HG02870 (cell line): ENCODE measurements around the gene HOXB8.

Source experiments
- ATAC-seq: cut with Tn5 transposase; IDR thresholded peaks from one replicate; pipeline ENCODE4 v1.9.1; 2021; ENCODE audit warnings: mild to moderate bottlenecking, moderate library complexity; ENCODE audit not compliant: unreplicated experiment

The HOXB8 gene

GRCh38 chr17:48586355-48587258 is 28.5 kb downstream of the HOXB8 start:
- ATAC-seq = no peak

DNA sequence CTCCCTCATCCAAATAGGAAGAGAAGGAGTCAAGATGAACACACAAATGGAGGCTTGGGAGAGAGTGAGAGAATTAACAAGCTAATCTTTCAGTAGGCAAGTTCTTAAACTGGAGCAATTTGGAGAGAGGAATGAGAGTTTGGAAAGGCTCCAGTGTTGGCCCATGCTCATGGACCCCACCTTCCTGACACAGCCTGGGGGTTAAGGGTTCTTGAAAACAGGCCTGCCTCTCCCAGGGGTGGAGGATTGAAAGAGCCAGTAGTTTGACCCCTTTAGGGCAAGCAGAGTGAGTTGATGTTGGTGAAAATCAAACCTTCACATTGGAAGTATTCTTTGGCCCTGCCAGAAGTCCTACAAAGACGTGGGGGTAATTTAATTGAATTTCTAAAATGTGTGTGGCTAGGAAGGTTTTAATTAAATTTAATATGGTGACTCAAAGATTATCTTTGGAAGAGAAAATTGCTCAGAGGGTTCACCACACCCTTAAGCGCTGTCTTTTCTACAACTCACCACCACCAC is 30.8 kb downstream of the HOXB8 start:
- ATAC-seq = no peak

DNA sequence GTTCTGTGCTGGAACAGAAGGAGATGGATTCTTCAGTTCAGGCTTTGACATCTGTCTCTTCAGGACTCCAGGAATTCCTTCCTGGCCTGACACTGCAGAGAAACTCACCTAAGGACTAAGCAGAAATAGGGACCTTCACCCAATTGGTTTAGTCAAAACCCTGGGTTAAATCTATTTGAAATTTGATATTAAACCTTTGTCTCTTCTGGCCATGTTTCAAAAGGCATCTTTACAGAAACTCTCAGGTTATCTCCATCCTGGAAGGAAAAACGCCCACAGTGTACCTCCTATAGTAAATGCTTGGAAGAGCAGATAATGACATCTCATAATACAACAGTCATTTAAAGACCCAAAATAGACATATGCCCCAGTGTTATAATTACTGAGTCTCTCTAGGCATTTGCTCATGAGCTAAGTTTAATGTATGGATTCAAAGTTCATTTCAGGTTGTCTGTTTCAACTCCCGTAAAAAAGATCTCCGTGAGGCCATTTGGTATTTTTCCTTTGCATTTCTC is 31.3 kb downstream of the HOXB8 start:
- no peak for ATAC-seq

- ATAC-seq = no peak
These were observed 32.4 kb downstream of the HOXB8 start for GRCh38 chr17:48582750-48583069.

GRCh38 chr17:48579760-48580554 is 35.1 kb downstream of the HOXB8 start:
- ATAC-seq = no peak

DNA sequence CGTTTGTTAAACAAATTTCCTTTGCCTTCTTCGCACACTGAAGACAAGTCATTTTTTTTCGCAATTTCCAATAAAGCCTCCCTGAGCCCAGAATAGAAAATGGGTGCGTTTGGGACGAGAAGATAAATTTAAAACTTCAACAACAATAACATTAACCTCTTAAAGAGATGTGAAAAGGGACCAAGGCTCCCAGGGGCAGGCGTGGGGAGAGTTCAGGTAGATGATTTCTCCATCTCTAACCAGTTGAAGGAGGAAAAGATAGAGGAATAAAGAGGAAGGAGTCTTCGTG is 35.7 kb downstream of the HOXB8 start:
- no peak for ATAC-seq

DNA sequence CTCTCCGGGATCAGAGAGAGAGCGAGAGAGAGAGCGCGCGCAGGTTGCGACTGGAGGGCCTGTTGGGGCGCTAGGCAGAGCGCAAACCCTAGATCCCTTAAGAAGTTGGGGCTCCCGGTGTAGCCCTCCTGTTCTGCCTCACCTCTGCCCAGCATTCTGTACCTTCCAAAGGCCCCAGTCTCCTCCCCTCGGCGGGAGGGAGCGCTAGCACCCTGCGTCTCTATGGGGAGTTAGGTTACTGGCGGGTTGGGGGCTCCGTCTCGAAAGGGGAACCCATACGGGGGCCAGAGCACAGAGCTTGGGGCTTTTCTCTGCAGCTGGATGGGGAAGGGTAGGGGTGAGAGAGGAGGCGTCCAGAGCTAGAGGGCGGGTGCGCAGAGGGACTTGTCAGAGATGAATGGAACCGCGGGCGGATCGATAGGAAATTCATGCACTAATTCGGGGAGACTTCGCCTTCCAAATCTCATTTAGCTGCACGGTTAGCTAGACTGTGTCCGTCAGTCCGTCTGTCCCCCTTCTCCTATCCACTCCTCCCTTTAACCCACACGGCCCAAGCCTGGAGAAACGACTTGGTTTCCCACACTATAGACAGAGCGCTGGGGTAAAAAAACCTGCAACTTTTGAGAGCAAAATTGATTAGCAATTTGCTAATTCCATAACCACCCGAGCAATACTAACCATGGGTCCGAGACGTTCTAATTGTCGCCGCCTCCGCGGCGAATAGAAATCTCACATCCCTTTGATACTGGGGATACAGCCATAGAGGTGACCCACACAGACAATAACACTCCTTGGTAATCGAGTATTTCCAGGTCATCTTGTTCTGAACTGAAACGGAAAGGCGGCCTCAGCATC is 36.2 kb downstream of the HOXB8 start:
- ATAC-seq = peak; percentile 22

DNA sequence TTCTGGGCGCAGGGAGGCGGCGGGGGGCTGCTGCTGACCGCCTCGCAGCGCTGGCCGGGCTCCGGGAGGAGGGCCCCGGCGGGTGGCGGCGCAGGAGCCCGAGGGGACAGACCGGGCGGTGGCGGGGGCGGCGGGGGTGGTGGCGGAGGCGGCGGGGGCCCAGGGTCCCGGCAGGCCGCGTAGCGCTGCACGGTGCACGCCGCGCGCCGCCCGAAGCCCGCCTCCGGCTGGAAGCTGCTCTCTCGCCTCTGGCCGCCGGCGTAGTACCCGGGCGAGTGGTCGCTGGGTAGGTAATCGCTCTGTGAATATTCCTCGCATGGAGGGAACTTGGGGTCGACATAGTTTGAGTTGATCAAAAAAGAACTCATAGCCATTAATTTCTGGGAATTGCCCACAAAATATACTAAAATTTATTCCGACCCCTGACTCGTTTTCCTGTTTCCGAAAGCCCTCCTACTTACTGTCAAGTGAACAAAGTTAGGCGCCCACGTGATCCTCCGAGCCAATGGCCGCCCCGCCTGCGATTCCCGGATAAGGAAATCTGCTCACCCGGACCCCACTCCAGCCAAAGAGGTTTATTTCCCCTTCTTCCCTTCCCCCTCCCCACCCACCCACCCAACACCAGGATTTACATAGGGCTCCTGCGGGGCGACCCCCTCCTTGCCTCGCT is 37.0 kb downstream of the HOXB8 start, which contains the start of gene HOXB4:
HOXB4 (minus strand) TSS at position 405 of the 670 bp plus-strand sequence; CDS start at position 374, 31 bp downstream.
- ATAC-seq = peak; percentile 69

DNA sequence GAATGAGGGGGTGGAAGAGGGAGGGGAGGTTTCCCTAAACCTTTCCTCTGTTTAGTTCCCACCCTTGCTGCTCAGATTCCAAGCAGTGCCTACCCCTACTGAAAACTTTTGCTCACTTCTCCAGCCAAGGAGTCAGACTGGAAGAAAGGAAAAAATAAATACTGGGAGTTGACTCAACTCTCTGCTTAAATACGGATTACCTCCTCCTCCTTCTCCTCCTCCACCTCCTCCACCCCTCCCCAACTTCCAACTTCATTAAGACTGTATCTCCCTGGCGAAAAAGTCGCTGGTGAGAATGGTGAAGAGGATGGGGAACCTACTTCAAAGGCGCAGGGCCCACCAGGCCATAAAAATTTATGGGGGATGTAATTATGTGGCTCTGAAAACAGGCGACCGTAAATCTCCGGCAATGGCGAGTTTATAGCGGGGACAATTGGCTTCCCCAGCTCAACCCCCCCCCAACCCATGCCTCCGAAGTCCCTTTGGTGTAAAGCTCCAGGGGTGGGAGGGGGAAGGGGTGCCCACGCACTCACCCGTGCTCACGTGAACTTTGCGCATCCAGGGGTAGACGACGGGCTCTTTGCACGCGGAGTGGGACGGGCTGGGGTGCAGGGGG is 37.7 kb downstream of the HOXB8 start:
- ATAC-seq = no peak

DNA sequence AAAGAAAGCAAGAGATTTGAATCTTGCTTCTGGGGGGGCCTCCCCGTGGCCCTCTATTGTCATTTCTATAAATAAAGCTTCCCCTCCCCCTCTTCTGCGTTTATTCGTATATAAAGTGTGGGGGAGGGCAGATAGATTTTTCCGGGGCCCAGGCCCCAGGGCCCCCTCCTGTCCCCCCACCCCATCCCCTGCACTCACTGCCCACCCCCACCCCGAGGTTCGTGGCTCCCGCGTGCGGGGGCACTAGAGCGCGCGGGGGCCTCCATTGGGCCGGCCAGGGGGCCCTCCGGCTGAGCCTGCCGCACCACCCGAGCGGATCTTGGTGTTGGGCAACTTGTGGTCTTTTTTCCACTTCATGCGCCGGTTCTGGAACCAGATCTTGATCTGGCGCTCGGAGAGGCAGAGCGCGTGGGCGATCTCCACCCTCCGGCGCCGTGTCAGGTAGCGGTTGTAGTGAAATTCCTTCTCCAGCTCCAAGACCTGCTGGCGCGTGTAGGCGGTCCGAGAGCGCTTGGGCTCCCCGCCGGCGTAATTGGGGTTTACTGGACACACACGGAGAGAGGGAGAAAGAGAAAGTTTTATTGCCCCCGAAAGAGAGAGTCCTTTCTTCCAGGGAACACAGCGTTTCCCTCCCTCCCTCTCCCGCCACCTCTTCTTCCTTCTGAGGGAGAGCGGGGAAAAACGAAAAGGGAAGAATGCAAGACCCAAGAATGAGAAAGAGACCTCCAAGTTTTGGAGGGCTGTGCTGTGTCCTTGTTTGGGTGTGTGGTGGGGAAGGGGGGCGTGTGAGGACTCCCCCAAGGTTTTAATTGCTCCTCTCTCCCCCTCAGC is 38.4 kb downstream of the HOXB8 start:
- ATAC-seq = no peak

DNA sequence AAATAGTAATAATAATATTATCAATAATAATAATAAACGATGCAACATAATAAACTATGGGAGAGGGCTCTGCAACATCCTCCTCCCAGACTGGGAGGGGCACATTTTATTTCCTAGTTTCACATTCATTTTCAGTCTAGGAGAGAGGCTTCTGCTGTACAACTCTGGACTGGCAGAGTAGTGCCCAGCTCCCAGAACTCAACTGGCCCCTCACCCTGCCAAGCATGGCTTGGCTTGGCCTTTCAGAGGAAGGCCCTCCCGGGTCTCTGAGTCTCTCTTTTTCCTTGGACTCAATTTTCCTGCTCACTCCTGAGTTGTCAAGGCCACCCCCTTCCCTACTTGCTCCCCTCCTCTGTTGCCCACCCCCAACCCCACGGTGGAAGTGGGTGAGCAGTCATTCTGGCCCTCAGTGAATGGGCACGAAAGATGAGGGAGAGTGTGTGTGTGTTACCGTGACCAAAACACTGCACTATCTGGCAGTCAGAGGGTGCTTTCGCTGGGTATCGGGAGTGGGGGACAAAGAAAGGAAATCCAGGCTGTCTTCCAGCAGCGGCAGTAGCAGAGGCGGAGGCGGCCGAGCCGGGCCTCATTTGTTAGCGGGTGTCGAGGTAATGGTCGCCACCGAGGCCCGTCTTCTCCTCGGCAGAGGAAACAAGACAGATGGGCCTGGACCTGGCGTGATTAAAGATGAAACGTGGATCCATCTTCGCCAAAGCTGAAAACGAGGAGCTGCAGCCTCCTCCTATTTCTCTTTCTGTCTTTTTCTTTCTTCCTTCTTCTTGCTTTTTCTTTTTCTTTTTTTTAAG is 39.2 kb downstream of the HOXB8 start:
- no peak for ATAC-seq

- ATAC-seq = no peak
These were observed 40.0 kb downstream of the HOXB8 start for GRCh38 chr17:48575066-48575582.

DNA sequence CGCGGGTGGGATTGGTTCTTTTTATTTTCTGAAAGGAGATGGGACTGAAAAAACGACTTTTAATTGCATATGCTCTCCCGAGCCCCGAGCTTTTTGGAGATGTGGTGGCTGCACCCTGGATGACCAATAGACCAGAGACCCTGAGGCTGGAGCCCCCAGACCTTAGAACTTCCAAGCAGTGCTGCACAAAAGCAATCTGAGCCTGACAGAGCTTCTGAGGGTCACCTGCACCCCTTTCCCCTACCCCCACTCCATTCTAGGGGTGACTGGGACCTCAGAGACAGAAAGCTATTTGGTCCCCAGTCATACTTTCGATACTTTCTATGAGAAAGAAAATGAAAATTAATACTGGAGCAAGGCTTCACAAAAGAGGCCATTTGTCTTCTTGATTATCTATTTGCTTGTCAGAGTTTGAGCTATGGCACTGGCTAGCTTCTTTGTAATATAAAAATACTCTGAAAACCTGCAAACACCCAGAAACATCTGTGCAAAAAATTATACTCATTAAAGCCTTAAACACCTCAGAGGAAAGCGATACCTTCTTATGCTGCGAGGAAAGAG is 40.5 kb downstream of the HOXB8 start:
- ATAC-seq = no peak

- no peak for ATAC-seq
These were observed 43.2 kb downstream of the HOXB8 start for GRCh38 chr17:48571826-48572417.

DNA sequence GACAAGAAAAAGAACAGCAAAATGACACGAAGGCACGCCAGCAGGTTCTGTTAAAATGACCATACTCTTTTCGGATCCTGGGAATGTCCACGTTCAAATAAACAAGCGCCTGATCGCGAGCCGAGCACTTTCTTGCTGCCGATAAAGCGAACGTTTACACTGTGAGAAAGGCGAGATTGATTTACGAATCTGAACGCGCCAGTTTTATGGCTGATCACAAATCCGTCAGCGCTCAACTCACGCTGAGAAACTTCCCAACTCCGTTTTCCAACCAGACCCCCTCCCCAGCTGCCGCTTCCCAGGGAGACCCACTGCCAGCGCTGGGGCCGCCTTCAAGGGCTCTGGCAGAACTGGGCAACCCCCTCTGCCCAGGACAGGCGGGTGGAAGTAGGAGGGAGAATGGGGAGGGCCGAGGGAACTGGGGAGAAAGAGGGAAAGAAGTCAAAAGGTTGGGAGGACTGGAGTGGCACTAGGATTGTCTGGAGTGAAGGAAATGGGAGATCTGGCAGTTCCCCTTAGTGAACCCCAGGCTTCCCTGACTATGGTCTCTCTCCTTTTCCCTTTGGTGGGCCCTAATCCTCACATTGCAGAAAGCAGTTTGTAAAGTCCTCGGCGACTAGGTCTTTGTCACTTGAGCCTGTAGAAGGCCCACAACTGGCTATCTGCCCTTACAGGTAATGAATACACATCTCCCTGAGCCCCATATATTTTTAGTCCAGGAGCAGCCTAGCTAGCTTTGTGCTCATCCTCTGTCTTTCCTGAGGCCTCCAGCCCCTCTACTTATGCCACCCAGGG is 43.9 kb downstream of the HOXB8 start:
- ATAC-seq = no peak

DNA sequence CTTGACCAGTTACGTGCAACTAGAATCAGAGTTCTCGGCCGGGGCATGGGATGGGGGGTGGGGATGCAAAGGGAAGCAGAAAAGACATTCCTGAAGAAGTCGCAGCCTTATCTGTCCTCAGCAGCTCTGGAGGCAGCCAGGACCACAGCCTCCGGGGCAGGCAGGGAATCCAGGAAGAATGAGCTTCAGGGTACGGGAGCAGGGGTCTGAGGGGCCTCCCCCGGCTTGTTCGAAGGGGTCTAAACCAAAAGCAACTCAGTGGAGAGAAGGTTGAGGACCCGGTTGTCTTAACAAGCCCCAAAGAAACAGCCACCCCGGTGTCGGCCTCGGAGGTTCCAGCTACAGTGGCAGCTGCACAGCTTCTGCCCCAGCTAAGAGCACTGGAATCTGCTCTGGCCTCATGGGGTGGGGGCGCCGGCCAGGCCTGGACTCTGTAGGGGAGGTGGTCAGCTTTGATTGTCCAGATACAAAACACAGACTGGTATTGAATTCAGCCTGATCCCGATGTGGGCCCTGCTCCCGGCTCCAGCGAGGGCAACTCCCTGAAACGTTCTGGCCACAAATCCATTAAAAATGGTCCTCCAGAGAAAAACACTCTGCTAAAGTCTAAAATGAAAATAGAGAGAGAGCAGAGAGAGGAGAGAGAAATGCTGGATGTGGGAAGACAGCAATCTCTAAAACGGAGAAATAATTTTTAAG is 44.6 kb downstream of the HOXB8 start:
- no peak for ATAC-seq
